WERI-Rb-1 (cell line): ENCODE data around the gene COL4A1.
"Not testable (repeated sequence)": the region's sequence is repeated elsewhere in the genome, so short reads cannot be mapped to it uniquely, and the experiment has no call there.

Experiments
- DNase-seq: peaks from one replicate; pipeline ENCODE4 v3.0.0-alpha.2; 2020
- H3K27ac ChIP-seq: fragments of 250-450 bp; sonication (Bioruptor Pico); 2 replicates; pipeline ENCODE4 v1.5.1; 2020; ENCODE audit warnings: mild to moderate bottlenecking, moderate library complexity
- H3K27me3 ChIP-seq: fragments of 250-450 bp; sonication (Bioruptor Pico); 2 replicates; pipeline ENCODE4 v1.5.1; 2021; ENCODE audit warnings: mild to moderate bottlenecking, low read depth, moderate library complexity; ENCODE audit not compliant: insufficient read depth, severe bottlenecking
- H3K36me3 ChIP-seq: fragments of 250-450 bp; sonication (Bioruptor Pico); 2 replicates; pipeline ENCODE4 v1.5.1; 2020; ENCODE audit warnings: mild to moderate bottlenecking, moderate library complexity
- H3K4me3 ChIP-seq: 2 replicates; pipeline ENCODE4 v1.5.1; 2011; ENCODE audit warnings: low read depth, mild to moderate bottlenecking, control low read depth, low read length
- H3K9me3 ChIP-seq: fragments of 250-450 bp; sonication (Bioruptor Pico); 2 replicates; pipeline ENCODE4 v1.5.1; 2021; ENCODE audit warnings: mild to moderate bottlenecking, moderate library complexity; ENCODE audit not compliant: severe bottlenecking
- TF ChIP-seq, protein P1 (sequence below): IDR thresholded peaks from 2 replicates; pipeline ENCODE4 v1.5.1; 2011; ENCODE audit warnings: low read depth, mild to moderate bottlenecking, control low read depth, inconsistent platforms, low read length

COL4A1 gene

DNA sequence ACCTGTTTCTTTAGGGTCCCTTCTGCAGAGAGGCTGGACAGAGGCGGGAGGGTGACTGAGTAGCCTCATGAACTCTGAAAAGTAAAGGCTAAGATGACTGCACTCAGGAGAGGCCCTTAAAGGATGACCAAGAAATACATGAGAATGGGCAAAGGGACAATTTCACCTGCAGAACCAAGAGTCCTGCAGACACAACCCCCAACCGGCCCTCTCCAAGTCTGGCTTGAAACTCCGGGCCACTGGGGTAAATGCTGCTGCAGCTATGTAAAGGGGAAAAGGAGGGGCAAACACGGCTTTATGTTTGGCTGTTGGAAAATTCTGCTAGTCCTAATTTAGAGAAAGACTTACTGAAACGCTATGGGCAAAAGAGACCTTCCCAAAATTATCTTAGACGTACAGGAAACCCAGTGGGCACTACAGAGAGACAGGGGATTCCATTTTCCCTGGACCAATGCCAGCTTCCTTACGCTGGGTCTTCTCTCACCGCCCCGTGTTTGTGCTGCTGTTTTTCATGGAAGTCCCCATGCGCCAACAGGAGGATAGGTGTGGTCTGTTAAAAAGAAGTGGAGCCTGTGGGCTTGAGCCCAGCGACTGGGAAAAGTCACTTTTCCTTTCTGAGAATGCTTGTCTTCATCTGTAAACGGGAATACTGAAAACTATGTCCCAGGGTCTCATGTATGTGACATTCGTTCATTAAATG is 10.7 kb upstream of the COL4A1 start:
- no peak for DNase-seq
- H3K27ac ChIP-seq, result no peak overlapping the region
- H3K4me3 ChIP-seq, result no peak overlapping the region
- H3K9me3 ChIP-seq, result no peaks in the 10 kb centered on the region
- peaks cover 9% of the 10 kb centered on the region for H3K36me3 ChIP-seq
- TF ChIP-seq, protein P1, sequence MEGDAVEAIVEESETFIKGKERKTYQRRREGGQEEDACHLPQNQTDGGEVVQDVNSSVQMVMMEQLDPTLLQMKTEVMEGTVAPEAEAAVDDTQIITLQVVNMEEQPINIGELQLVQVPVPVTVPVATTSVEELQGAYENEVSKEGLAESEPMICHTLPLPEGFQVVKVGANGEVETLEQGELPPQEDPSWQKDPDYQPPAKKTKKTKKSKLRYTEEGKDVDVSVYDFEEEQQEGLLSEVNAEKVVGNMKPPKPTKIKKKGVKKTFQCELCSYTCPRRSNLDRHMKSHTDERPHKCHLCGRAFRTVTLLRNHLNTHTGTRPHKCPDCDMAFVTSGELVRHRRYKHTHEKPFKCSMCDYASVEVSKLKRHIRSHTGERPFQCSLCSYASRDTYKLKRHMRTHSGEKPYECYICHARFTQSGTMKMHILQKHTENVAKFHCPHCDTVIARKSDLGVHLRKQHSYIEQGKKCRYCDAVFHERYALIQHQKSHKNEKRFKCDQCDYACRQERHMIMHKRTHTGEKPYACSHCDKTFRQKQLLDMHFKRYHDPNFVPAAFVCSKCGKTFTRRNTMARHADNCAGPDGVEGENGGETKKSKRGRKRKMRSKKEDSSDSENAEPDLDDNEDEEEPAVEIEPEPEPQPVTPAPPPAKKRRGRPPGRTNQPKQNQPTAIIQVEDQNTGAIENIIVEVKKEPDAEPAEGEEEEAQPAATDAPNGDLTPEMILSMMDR, result no peak
- H3K27me3 ChIP-seq, result no peaks in the 10 kb centered on the region

DNA sequence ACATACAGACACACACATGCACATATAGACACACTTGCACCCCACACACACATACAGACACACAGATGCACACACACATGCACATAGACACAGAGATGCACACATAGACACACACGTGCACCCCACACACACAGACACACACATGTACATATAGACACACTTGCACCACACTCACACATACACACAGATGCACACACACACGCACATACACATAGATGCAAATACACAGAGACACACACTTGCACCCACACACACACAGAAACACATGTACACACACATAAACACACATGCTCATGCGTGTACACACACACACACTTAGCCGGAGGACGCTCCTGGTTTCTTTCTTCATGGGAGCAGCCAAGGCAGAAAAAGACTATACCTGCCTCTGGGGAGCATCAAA is 10.1 kb upstream of the COL4A1 start:
- peaks cover 11% of the 10 kb centered on the region for H3K36me3 ChIP-seq
- TF ChIP-seq, protein P1, result no peak
- no peak for DNase-seq
- H3K27ac ChIP-seq, result no peak overlapping the region
- no peaks in the 10 kb centered on the region for H3K27me3 ChIP-seq
- no peak overlapping the region for H3K4me3 ChIP-seq
- H3K9me3 ChIP-seq, result no peaks in the 10 kb centered on the region

DNA sequence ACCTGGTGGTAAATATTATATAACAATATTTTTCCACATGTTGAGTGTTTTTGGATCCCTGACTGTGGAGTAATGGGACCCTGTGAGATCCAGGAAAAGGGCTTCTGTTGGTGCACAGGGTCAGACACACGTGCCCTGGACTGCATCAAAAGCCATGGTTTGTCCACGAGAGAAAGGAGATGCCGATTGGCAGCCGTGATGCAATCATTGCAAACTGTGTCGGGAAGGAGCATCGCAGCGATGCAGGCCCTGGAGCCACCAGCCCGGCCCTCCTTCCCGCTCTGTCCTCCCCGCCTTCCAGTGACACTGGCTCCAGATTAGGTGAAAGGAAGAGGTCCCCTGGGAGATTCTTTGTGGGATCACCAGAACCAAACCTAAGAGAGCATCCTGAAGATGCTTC is 9.2 kb upstream of the COL4A1 start:
- TF ChIP-seq, protein P1, result no peak
- no peak overlapping the region for H3K27ac ChIP-seq
- H3K27me3 ChIP-seq, result no peaks in the 10 kb centered on the region
- DNase-seq, result no peak
- no peaks in the 10 kb centered on the region for H3K9me3 ChIP-seq
- no peak overlapping the region for H3K4me3 ChIP-seq
- peaks cover 11% of the 10 kb centered on the region for H3K36me3 ChIP-seq

DNA sequence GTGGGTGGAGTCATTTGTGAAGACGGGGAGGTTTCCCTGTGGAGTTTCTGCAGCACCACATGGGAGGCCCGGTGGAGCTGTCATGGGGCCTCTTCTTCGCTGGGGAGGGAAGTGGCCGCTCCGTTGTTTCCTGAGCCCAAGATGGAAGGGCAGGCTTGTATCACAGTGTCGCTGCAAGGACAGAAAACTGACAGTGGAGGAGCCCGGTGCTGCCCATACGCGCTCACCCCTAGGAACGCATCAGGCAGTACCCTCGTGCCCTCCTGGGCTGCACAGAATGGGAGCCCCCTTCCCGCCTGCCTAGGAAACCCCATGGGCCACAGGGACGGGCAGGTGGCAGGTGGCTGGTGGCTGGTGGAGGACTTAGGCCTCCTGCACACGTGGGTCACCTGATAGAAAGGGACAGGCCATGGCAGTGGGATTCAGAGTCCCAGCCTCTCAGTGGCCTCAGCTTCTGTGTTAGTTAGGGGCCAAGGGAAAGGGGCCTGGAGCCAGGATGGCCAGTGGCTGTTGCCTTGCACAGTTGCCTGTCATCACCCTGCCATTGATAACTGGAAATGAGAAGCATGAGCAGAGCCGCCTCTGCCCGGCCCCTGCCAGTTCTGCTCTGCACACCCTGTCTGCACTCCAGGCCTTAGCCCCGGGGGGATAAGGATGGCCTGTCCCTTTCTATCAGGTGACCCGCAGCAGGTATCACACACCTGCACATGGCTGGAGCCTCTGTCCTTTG is 7.7 kb upstream of the COL4A1 start:
- no peak for DNase-seq
- Histone ChIP-seq H3K27ac (no peak overlapping the region), H3K9me3 (no peaks in the 10 kb centered on the region), H3K27me3 (no peaks in the 10 kb centered on the region), H3K4me3 (no peak overlapping the region), H3K36me3 (peaks cover 16% of the 10 kb centered on the region)
- TF ChIP-seq, protein P1, result no peak

DNA sequence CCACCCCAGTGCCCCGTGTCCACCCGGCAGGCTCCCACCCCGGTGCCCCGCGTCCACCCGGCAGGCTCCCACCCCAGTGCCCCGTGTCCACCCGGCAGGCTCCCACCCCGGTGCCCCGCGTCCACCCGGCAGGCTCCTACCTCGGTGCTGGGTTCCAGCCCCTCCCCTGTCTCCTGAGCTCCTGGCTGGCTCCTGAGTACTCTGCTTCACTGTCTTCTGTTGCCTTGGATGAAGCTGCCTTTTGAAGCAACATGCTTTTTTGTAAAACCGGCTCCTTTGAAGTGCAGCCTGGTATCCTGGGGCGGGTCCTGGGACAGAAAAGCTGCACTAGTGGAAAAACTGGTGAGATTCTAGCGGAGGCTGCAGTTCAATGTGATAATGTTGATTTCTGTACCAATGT is 6.8 kb upstream of the COL4A1 start:
- H3K27me3 ChIP-seq, result not testable (repeated sequence)
- peaks cover 22% of the 10 kb centered on the region for H3K36me3 ChIP-seq

DNA sequence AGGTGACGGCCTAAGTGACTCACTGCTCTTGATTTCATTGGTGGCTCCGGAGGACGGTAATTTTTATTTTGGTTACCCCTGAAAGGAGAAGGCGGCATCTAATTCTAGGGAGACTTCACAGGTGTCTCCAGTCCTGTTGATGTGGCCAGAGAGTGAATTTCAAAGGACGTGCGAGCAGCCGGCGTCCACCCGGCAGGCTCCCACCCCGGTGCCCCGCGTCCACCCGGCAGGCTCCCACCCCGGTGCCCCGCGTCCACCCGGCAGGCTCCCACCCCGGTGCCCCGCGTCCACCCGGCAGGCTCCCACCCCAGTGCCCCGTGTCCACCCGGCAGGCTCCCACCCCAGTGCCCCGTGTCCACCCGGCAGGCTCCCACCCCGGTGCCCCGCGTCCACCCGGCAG is 6.3 kb upstream of the COL4A1 start:
- H3K27me3 ChIP-seq, H3K27ac ChIP-seq, H3K9me3 ChIP-seq, H3K4me3 ChIP-seq, DNase-seq: not testable (repeated sequence)
- peaks cover 24% of the 10 kb centered on the region for H3K36me3 ChIP-seq

More for the DNA sequence above, 6.8 kb upstream of the COL4A1 start:
- not testable (repeated sequence) for H3K4me3 ChIP-seq, H3K9me3 ChIP-seq, DNase-seq, H3K27ac ChIP-seq
